Activated CD4-positive, alpha-beta memory T cell treated with anti-CD3 and anti-CD28 coated beads for 36 hours (primary cell): Measurements from ENCODE around the gene BLOC1S3. TPM values are rescaled to one million over a fixed set of nuclear protein-coding genes. Genes with fewer than 3 reads are reported as not detected.

Experiments used
- CTCF ChIA-PET: fragments of 350-600 bp; sonication (Branson Sonifier 250); formaldehyde crosslinking; loops from one replicate; lab custom pipeline; 2021; ENCODE audit warnings: antibody characterized with exemption, inconsistent platforms; lab: Charles Lee
- POLR2A ChIA-PET: fragments of 350-600 bp; sonication (Branson Sonifier 250); formaldehyde crosslinking; loops from one replicate; lab custom pipeline; 2021; ENCODE audit warnings: antibody characterized with exemption; lab: Charles Lee
- DNase-seq: peaks from one replicate; pipeline ENCODE4 v3.0.0-alpha.2; 2020
- H3K27ac Mint-ChIP-seq: one replicate; pipeline ENCODE4 v1.8.0; 2021; ENCODE audit warnings: mixed read lengths
- H3K27me3 Mint-ChIP-seq: one replicate; pipeline ENCODE4 v1.8.0; 2021; ENCODE audit warnings: mixed read lengths
- H3K36me3 Mint-ChIP-seq: one replicate; pipeline ENCODE4 v1.8.0; 2021; ENCODE audit warnings: mixed read lengths
- H3K4me1 Mint-ChIP-seq: one replicate; pipeline ENCODE4 v1.8.0; 2021; ENCODE audit warnings: low read depth, mixed read lengths
- H3K4me3 Mint-ChIP-seq: one replicate; pipeline ENCODE4 v1.8.0; 2021; ENCODE audit warnings: mild to moderate bottlenecking, mixed read lengths
- H3K9me3 Mint-ChIP-seq: one replicate; pipeline ENCODE4 v1.8.0; 2021; ENCODE audit warnings: mixed read lengths
- intact Hi-C: fragments of 100-400 bp; cut with micrococcal nuclease; formaldehyde crosslinking; loops from one replicate; pipeline ENCODE4 v1.15.1; 2023
- total RNA-seq, 2 experiments: library from RNA; stranded (reverse); gene quantifications; one replicate each; pipeline ENCODE4 v1.2.3, GENCODE V29; 2021

The BLOC1S3 gene
- total RNA-seq, 2 experiments from 2014 or later: 10.4 to 11.8 TPM

- Mint-ChIP-seq H3K9me3 (no peaks in the 10 kb centered on the region), H3K4me1 (no peaks in the 10 kb centered on the region), H3K36me3 (no peaks in the 10 kb centered on the region), H3K27me3 (no peaks in the 10 kb centered on the region), H3K27ac (no peak overlapping the region), H3K4me3 (no peak overlapping the region)
- ChIA-PET CTCF (no interaction called here), POLR2A (no interaction called here)
- intact Hi-C loops: no loop called here
- no peak for DNase-seq
Observed at GRCh38 chr19:45202637-45203036, 24.1 kb downstream of the BLOC1S3 start.

- POLR2A ChIA-PET: no interaction called here
- H3K9me3 Mint-ChIP-seq: no peaks in the 10 kb centered on the region
- no peaks in the 10 kb centered on the region for H3K27me3 Mint-ChIP-seq
- intact Hi-C loops: no loop called here
- H3K36me3 Mint-ChIP-seq: no peaks in the 10 kb centered on the region
- H3K27ac Mint-ChIP-seq: no peak overlapping the region
- H3K4me1 Mint-ChIP-seq: no peaks in the 10 kb centered on the region
- DNase-seq: no peak
- CTCF ChIA-PET: no interaction called here
- no peak overlapping the region for H3K4me3 Mint-ChIP-seq
Observed at GRCh38 chr19:45205810-45206209, 27.2 kb downstream of the BLOC1S3 start.

- ChIA-PET POLR2A (no interaction called here), CTCF (no interaction called here)
- H3K4me1 Mint-ChIP-seq: no peaks in the 10 kb centered on the region
- H3K9me3 Mint-ChIP-seq: no peaks in the 10 kb centered on the region
- no peak for DNase-seq
- H3K4me3 Mint-ChIP-seq: no peak overlapping the region
- no peaks in the 10 kb centered on the region for H3K27me3 Mint-ChIP-seq
- H3K36me3 Mint-ChIP-seq: no peaks in the 10 kb centered on the region
- intact Hi-C loops: no loop called here
- H3K27ac Mint-ChIP-seq: no peak overlapping the region
Observed at GRCh38 chr19:45206328-45206727, 27.7 kb downstream of the BLOC1S3 start.

GRCh38 chr19:45211751-45212381, 33.3 kb downstream of the BLOC1S3 start:
- Mint-ChIP-seq H3K36me3 (no peaks in the 10 kb centered on the region), H3K27ac (no peak overlapping the region), H3K4me3 (no peak overlapping the region), H3K9me3 (no peaks in the 10 kb centered on the region), H3K4me1 (peaks cover 2% of the 10 kb centered on the region), H3K27me3 (peaks cover 20% of the 10 kb centered on the region)
- DNase-seq: no peak
- CTCF ChIA-PET: no interaction called here
- POLR2A ChIA-PET: no interaction called here
- intact Hi-C loops: no loop called here

GRCh38 chr19:45213031-45213430, 34.4 kb downstream of the BLOC1S3 start:
- H3K36me3 Mint-ChIP-seq: no peaks in the 10 kb centered on the region
- intact Hi-C loops: no loop called here
- ChIA-PET POLR2A (no interaction called here), CTCF (interaction anchor here (0.5 to 1.3 kb wide), 2 partner anchors 16 to 189 kb away, joined by 3 read pairs; no protein-coding TSS in a partner anchor)
- H3K9me3 Mint-ChIP-seq: no peaks in the 10 kb centered on the region
- no peak overlapping the region for H3K4me3 Mint-ChIP-seq
- H3K27ac Mint-ChIP-seq: no peak overlapping the region
- H3K27me3 Mint-ChIP-seq: peaks cover 26% of the 10 kb centered on the region
- peaks cover 2% of the 10 kb centered on the region for H3K4me1 Mint-ChIP-seq
- no peak for DNase-seq

- H3K27ac Mint-ChIP-seq: no peak overlapping the region
- intact Hi-C loops: no loop called here
- peaks cover 40% of the 10 kb centered on the region for H3K27me3 Mint-ChIP-seq
- H3K4me1 Mint-ChIP-seq: peaks cover 2% of the 10 kb centered on the region
- POLR2A ChIA-PET: no interaction called here
- H3K36me3 Mint-ChIP-seq: no peaks in the 10 kb centered on the region
- DNase-seq: peak; percentile 9
- CTCF ChIA-PET: no interaction called here
- no peaks in the 10 kb centered on the region for H3K9me3 Mint-ChIP-seq
- no peak overlapping the region for H3K4me3 Mint-ChIP-seq
Observed at GRCh38 chr19:45215391-45216191, 37.0 kb downstream of the BLOC1S3 start.

GRCh38 chr19:45216667-45217066, 38.1 kb downstream of the BLOC1S3 start:
- H3K27me3 Mint-ChIP-seq: peaks cover 42% of the 10 kb centered on the region
- peaks cover 2% of the 10 kb centered on the region for H3K4me1 Mint-ChIP-seq
- H3K36me3 Mint-ChIP-seq: no peaks in the 10 kb centered on the region
- POLR2A ChIA-PET: no interaction called here
- H3K9me3 Mint-ChIP-seq: no peaks in the 10 kb centered on the region
- CTCF ChIA-PET: no interaction called here
- no peak overlapping the region for H3K27ac Mint-ChIP-seq
- no peak overlapping the region for H3K4me3 Mint-ChIP-seq
- DNase-seq: no peak
- intact Hi-C loops: no loop called here

GRCh38 chr19:45217193-45217956, 38.8 kb downstream of the BLOC1S3 start:
- H3K4me1 Mint-ChIP-seq: peaks cover 2% of the 10 kb centered on the region
- peaks cover 46% of the 10 kb centered on the region for H3K27me3 Mint-ChIP-seq
- H3K36me3 Mint-ChIP-seq: no peaks in the 10 kb centered on the region
- intact Hi-C loops: no loop called here
- ChIA-PET POLR2A (no interaction called here), CTCF (no interaction called here)
- H3K27ac Mint-ChIP-seq: no peak overlapping the region
- H3K4me3 Mint-ChIP-seq: no peak overlapping the region
- DNase-seq: no peak
- H3K9me3 Mint-ChIP-seq: no peaks in the 10 kb centered on the region

- H3K27ac Mint-ChIP-seq: no peak overlapping the region
- ChIA-PET POLR2A (no interaction called here), CTCF (no interaction called here)
- DNase-seq: no peak
- peaks cover 46% of the 10 kb centered on the region for H3K27me3 Mint-ChIP-seq
- H3K36me3 Mint-ChIP-seq: no peaks in the 10 kb centered on the region
- peaks cover 2% of the 10 kb centered on the region for H3K4me1 Mint-ChIP-seq
- no peaks in the 10 kb centered on the region for H3K9me3 Mint-ChIP-seq
- intact Hi-C loops: no loop called here
- no peak overlapping the region for H3K4me3 Mint-ChIP-seq
Observed at GRCh38 chr19:45217957-45218334, 39.4 kb downstream of the BLOC1S3 start.

- ChIA-PET POLR2A (no interaction called here), CTCF (no interaction called here)
- peaks cover 45% of the 10 kb centered on the region for H3K27me3 Mint-ChIP-seq
- no peaks in the 10 kb centered on the region for H3K9me3 Mint-ChIP-seq
- no peaks in the 10 kb centered on the region for H3K36me3 Mint-ChIP-seq
- peaks cover 2% of the 10 kb centered on the region for H3K4me1 Mint-ChIP-seq
- no peak overlapping the region for H3K4me3 Mint-ChIP-seq
- H3K27ac Mint-ChIP-seq: no peak overlapping the region
- intact Hi-C loops: no loop called here
- DNase-seq: no peak
Observed at GRCh38 chr19:45218426-45218825, 39.8 kb downstream of the BLOC1S3 start.

GRCh38 chr19:45218911-45219743, 40.5 kb downstream of the BLOC1S3 start:
- H3K4me1 Mint-ChIP-seq: peaks cover 2% of the 10 kb centered on the region
- no peaks in the 10 kb centered on the region for H3K36me3 Mint-ChIP-seq
- no peak overlapping the region for H3K27ac Mint-ChIP-seq
- no peaks in the 10 kb centered on the region for H3K9me3 Mint-ChIP-seq
- ChIA-PET POLR2A (no interaction called here), CTCF (no interaction called here)
- intact Hi-C loops: no loop called here
- H3K27me3 Mint-ChIP-seq: peaks cover 40% of the 10 kb centered on the region
- no peak overlapping the region for H3K4me3 Mint-ChIP-seq
- DNase-seq: no peak

- DNase-seq: no peak
- Mint-ChIP-seq H3K4me1 (no peaks in the 10 kb centered on the region), H3K9me3 (no peaks in the 10 kb centered on the region), H3K36me3 (no peaks in the 10 kb centered on the region), H3K4me3 (no peak overlapping the region), H3K27me3 (peaks cover 27% of the 10 kb centered on the region), H3K27ac (no peak overlapping the region)
- intact Hi-C loops: no loop called here
- POLR2A ChIA-PET: no interaction called here
- CTCF ChIA-PET: no interaction called here
Observed at GRCh38 chr19:45222724-45223123, 44.1 kb downstream of the BLOC1S3 start.
